ENCODE data around the gene TRNT1.

TRNT1 gene

GRCh38 chr3:3177861-3178497 lies 51.2 kb downstream of the TRNT1 start:
- no peak for DNase-seq (ENCODE audit: extremely low read depth in 1 of 2, low read depth in 1 of 2)

- no peak for DNase-seq (ENCODE audit: extremely low read depth in 1 of 2, low read depth in 1 of 2)
Observed at GRCh38 chr3:3178498-3179328, 52.0 kb downstream of the TRNT1 start.

GRCh38 chr3:3179407-3180094 lies 52.8 kb downstream of the TRNT1 start, which contains the start of gene CRBN:
Gene CRBN (minus strand): TSS chr3:3179691. CDS start chr3:3179687, 4 bp downstream.
- DNase-seq (ENCODE audit: extremely low read depth in 1 of 2, low read depth in 1 of 2): peak; percentile 50 to 85

GRCh38 chr3:3180456-3180855 lies 53.7 kb downstream of the TRNT1 start:
- no peak for DNase-seq (ENCODE audit: extremely low read depth in 1 of 2, low read depth in 1 of 2)

GRCh38 chr3:3184876-3185275 lies 58.1 kb downstream of the TRNT1 start:
- no peak for DNase-seq (ENCODE audit: extremely low read depth in 1 of 2, low read depth in 1 of 2)

GRCh38 chr3:3189102-3189727 lies 62.5 kb downstream of the TRNT1 start:
- DNase-seq (ENCODE audit: extremely low read depth in 1 of 2, low read depth in 1 of 2): no peak

GRCh38 chr3:3189961-3190360 lies 63.2 kb downstream of the TRNT1 start:
- DNase-seq (ENCODE audit: extremely low read depth in 1 of 2, low read depth in 1 of 2): no peak

GRCh38 chr3:3191675-3192285 lies 65.0 kb downstream of the TRNT1 start:
- no peak for DNase-seq (ENCODE audit: extremely low read depth in 1 of 2, low read depth in 1 of 2)

- DNase-seq (ENCODE audit: extremely low read depth in 1 of 2, low read depth in 1 of 2): no peak
Observed at GRCh38 chr3:3192286-3192675, 65.5 kb downstream of the TRNT1 start.

GRCh38 chr3:3194861-3195260 lies 68.1 kb downstream of the TRNT1 start:
- DNase-seq (ENCODE audit: extremely low read depth in 1 of 2, low read depth in 1 of 2): no peak

- no peak for DNase-seq (ENCODE audit: extremely low read depth in 1 of 2, low read depth in 1 of 2)
Observed at GRCh38 chr3:3196148-3196861, 69.6 kb downstream of the TRNT1 start.

Data from activated CD8-positive, alpha-beta memory T cell treated with anti-CD3 and anti-CD28 coated beads for 1 hour (primary cell).